OCI-LY7 (cell line): ENCODE data around the gene C1QL4. TPM values are rescaled to one million over a fixed set of nuclear protein-coding genes. Genes with fewer than 3 reads are reported as not detected.

ENCODE experiments used
- BruUV-seq: library from RNA; stranded (reverse); fragments of 400-500 nt; replicated peaks from 2 replicates; lab custom pipeline; 2021; lab: Mats Ljungman, UMichigan
- CTCF ChIA-PET: fragments of 300-600 bp; sonication (Branson Sonifier 250); formaldehyde crosslinking; loops from one replicate; lab custom pipeline; 2022; ENCODE audit warnings: antibody characterized with exemption; ENCODE audit not compliant: unreplicated experiment; lab: Charles Lee
- POLR2A ChIA-PET: fragments of 300-600 bp; sonication (Branson Sonifier 250); formaldehyde crosslinking; loops from one replicate; lab custom pipeline; 2022; ENCODE audit warnings: antibody characterized with exemption; lab: Charles Lee
- DNase-seq: peaks from one replicate; pipeline ENCODE4 v3.0.0-alpha.2; 2015; ENCODE audit warnings: low spot score
- H2AFZ ChIP-seq: fragments of 200-600 bp; sonication (generic), shearing (Covaris generic); 2 replicates; pipeline ENCODE4 v1.6.1; 2014; ENCODE audit warnings: mild to moderate bottlenecking, antibody characterized with exemption, low read length, moderate library complexity
- H3K27ac ChIP-seq: fragments of 200-600 bp; sonication (generic); 2 replicates; pipeline ENCODE4 v1.5.1; 2014; ENCODE audit warnings: mixed run types, low read depth, mild to moderate bottlenecking, moderate library complexity, low read length, inconsistent platforms; ENCODE audit not compliant: poor library complexity, severe bottlenecking
- H3K36me3 ChIP-seq: fragments of 200-600 bp; sonication (generic); 2 replicates; pipeline ENCODE4 v1.6.1; 2014; ENCODE audit warnings: mild to moderate bottlenecking, antibody characterized with exemption, low read length, moderate library complexity, mixed read lengths; ENCODE audit not compliant: insufficient read depth
- H3K4me1 ChIP-seq: fragments of 200-600 bp; sonication (generic); 2 replicates; pipeline ENCODE4 v1.5.1; 2014; ENCODE audit warnings: mild to moderate bottlenecking, low read length; ENCODE audit not compliant: insufficient read depth, poor library complexity, severe bottlenecking
- H3K4me2 ChIP-seq: fragments of 200-600 bp; sonication (generic); 2 replicates; pipeline ENCODE4 v1.6.1; 2014; ENCODE audit warnings: mild to moderate bottlenecking, low read length
- H3K4me3 ChIP-seq: fragments of 200-600 bp; sonication (generic); 2 replicates; pipeline ENCODE4 v1.5.1; 2014; ENCODE audit warnings: mild to moderate bottlenecking, low read depth, low read length; ENCODE audit not compliant: poor library complexity, severe bottlenecking
- H3K79me2 ChIP-seq: fragments of 200-600 bp; sonication (generic); 2 replicates; pipeline ENCODE4 v1.6.1; 2016; ENCODE audit warnings: low read depth, mild to moderate bottlenecking, low read length, moderate library complexity, mixed read lengths; ENCODE audit not compliant: insufficient read depth
- H3K9me2 ChIP-seq: fragments of 200-600 bp; sonication (generic); 2 replicates; pipeline ENCODE4 v1.6.1; 2016; ENCODE audit warnings: mild to moderate bottlenecking, low read length, mixed read lengths; ENCODE audit not compliant: insufficient read depth
- H3K9me3 ChIP-seq: fragments of 200-600 bp; sonication (generic); 2 replicates; pipeline ENCODE4 v1.6.1; 2014; ENCODE audit warnings: mild to moderate bottlenecking, mixed run types, low read length, mixed read lengths
- H4K20me1 ChIP-seq: fragments of 200-600 bp; sonication (generic); 2 replicates; pipeline ENCODE4 v1.6.1; 2014; ENCODE audit warnings: mild to moderate bottlenecking, antibody characterized with exemption, low read length, moderate library complexity, mixed read lengths; ENCODE audit not compliant: insufficient read depth
- EZH2phosphoT487 ChIP-seq: fragments of 200-600 bp; sonication (generic); IDR thresholded peaks from 2 replicates; pipeline ENCODE4 v1.6.1; 2018; ENCODE audit warnings: low read depth, borderline replicate concordance, mild to moderate bottlenecking, mixed run types, antibody characterized with exemption, low read length, moderate library complexity, mixed read lengths
- intact Hi-C: fragments of 100-400 bp; cut with micrococcal nuclease; formaldehyde crosslinking; loops from one replicate; pipeline ENCODE4 v1.10.0; 2022; ENCODE audit not compliant: unreplicated experiment
- total RNA-seq, 2 experiments: library from RNA; depleted of rRNA in 1 of 2; stranded (reverse); fragments of >200 nt in 1 of 2; shearing (Covaris generic) in 1 of 2; gene quantifications; 2 replicates each; pipeline ENCODE4 v1.2.3, GENCODE V29; 2014 to 2022
- TF ChIP-seq, protein P1 (sequence below): fragments of 200-600 bp; sonication (generic); conservative IDR thresholded peaks from 2 replicates; pipeline ENCODE4 v1.5.1; 2014; ENCODE audit warnings: mild to moderate bottlenecking, antibody characterized with exemption, low read length, moderate library complexity, mixed read lengths

C1QL4 gene
- total RNA-seq, 2 experiments from 2014 or later, result 0.19 TPM; not detected in 1

DNA sequence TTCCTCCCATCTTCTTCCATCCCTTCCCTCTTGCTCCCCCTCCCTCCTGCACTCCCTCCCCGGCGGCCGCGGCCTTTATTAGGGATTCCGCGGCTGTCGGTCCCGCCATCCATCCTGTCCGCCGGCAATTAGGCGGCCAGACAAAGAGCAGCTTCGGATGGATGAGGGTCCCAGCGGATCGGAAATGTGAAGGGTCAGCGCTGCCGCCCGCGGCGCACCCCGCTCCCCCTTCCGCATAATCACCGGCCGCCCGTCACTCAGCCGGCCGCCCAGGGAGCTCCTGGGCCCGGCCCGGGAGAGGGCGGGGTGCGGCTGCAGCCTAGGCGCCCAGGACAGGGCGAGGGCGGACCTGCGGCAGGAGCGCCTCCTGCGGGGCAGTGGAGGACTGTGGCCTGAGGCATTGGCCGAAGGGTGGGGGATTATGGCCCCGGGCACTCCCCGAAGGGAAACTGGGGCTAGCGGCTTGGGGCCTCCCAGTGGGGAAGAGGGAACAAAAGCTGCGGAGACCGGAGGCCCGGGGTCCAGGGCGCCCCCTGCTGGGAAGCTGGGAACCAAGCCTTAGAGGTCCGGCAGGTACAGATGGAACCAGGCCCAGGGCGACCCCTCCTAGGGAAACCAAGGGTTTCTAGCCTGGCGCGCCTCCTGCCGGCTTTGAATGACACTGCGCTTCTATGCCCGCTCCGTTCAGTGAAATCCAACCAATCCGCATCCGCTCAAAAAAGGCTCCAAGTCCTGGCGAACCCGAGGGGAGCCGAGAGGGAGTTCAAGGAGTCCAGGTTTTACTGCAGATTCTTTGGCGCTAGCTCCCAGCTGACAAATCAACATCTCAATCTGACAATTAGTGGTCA is 5.3 kb upstream of the C1QL4 start:
- peak; percentile 93 for DNase-seq
- no peaks in the 10 kb centered on the region for H3K9me3 ChIP-seq
- no peaks in the 10 kb centered on the region for H4K20me1 ChIP-seq
- H3K9me2 ChIP-seq, result no peaks in the 10 kb centered on the region
- peak overlapping the region; percentile 60; the same call in 1 of the 2 replicates for H2AFZ ChIP-seq
- H3K27ac ChIP-seq, result no peak overlapping the region
- ChIA-PET POLR2A (interaction anchor here (0.5 to 2.2 kb wide), 2 partner anchors 25 to 106 kb away, joined by 3 to 6 read pairs; partner anchors contain the start of gene SPATS2), CTCF (interaction anchor here (1.0 to 1.2 kb wide), 3 partner anchors 19 to 163 kb away, joined by 3 read pairs; partner anchors contain the start of genes SPATS2 and TROAP)
- no TSS peak for BruUV-seq
- peaks cover 51% of the 10 kb centered on the region for H3K4me1 ChIP-seq
- intact Hi-C loops, result loop anchor here (1.0 kb wide), 1 partner anchor 54 kb away; no protein-coding TSS in a partner anchor
- H3K4me3 ChIP-seq, result peak overlapping the region; percentile 57
- TF ChIP-seq, protein P1, sequence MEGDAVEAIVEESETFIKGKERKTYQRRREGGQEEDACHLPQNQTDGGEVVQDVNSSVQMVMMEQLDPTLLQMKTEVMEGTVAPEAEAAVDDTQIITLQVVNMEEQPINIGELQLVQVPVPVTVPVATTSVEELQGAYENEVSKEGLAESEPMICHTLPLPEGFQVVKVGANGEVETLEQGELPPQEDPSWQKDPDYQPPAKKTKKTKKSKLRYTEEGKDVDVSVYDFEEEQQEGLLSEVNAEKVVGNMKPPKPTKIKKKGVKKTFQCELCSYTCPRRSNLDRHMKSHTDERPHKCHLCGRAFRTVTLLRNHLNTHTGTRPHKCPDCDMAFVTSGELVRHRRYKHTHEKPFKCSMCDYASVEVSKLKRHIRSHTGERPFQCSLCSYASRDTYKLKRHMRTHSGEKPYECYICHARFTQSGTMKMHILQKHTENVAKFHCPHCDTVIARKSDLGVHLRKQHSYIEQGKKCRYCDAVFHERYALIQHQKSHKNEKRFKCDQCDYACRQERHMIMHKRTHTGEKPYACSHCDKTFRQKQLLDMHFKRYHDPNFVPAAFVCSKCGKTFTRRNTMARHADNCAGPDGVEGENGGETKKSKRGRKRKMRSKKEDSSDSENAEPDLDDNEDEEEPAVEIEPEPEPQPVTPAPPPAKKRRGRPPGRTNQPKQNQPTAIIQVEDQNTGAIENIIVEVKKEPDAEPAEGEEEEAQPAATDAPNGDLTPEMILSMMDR, result peak; percentile 99
- TF ChIP-seq EZH2phosphoT487, result no peak
- peak overlapping the region; percentile 67 for H3K4me2 ChIP-seq
- H3K36me3 ChIP-seq, result no peaks in the 10 kb centered on the region
- H3K79me2 ChIP-seq, result no peaks in the 10 kb centered on the region

DNA sequence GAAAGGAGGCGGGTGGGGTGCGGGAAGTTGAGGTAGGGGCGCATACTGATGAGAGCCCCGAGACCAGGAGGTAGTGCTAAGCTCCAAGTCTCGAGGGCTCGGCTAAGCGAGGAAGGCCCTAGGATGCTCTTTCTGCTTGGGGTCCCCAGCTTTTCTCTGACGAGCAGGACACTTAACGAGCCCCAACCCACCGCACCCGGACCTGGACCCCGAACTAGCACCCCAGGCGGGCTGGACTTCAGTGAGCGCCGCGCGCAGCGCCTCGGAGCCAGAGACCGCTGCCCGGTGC is 4.7 kb upstream of the C1QL4 start:
- POLR2A ChIA-PET, result interaction anchor here (2.2 kb wide), 1 partner anchor 25 kb away, joined by 6 read pairs; the partner anchor contains the start of gene SPATS2
- Histone ChIP-seq H3K36me3 (no peaks in the 10 kb centered on the region), H3K4me1 (peaks cover 49% of the 10 kb centered on the region), H4K20me1 (no peaks in the 10 kb centered on the region), H2AFZ (no peak overlapping the region), H3K4me3 (no peak overlapping the region), H3K4me2 (no peak overlapping the region), H3K9me3 (no peaks in the 10 kb centered on the region), H3K79me2 (no peaks in the 10 kb centered on the region), H3K9me2 (no peaks in the 10 kb centered on the region), H3K27ac (no peak overlapping the region)
- no peak for DNase-seq
- CTCF ChIA-PET, result interaction anchor here (1.2 kb wide), 1 partner anchor 25 kb away, joined by 3 read pairs; the partner anchor contains the start of gene SPATS2
- TF ChIP-seq EZH2phosphoT487, result no peak
- TF ChIP-seq, protein P1, result no peak
- intact Hi-C loops, result loop anchor here (1.0 kb wide), 1 partner anchor 53 kb away; no protein-coding TSS in a partner anchor
- BruUV-seq, result no TSS peak
